ENCODE results near the gene FLOT1.

GRCh38 chr6:30748851-30749540, 6.5 kb upstream of the FLOT1 start:
- TF ChIP-seq ZNF133 (tag by site-specific recombination; IDR thresholded peaks at IDR 0.05) (no peak), YY1 (tag by site-specific recombination; IDR thresholded peaks at IDR 0.05) (no peak), BCL11B (tag by site-specific recombination; IDR thresholded peaks at IDR 0.05; ENCODE audit: low read depth) (no peak), ZNF658 (tag by site-specific recombination; IDR thresholded peaks at IDR 0.05) (no peak), ZBTB8A (tag by site-specific recombination; IDR thresholded peaks at IDR 0.05) (no peak), ZNF707 (tag by site-specific recombination; IDR thresholded peaks at IDR 0.05) (no peak), ZNF654 (tag by site-specific recombination; IDR thresholded peaks at IDR 0.05; ENCODE audit: low read depth) (no peak), ZEB2 (tag by site-specific recombination; IDR thresholded peaks at IDR 0.05) (no peak)
- TF ChIP-seq, protein P1, sequence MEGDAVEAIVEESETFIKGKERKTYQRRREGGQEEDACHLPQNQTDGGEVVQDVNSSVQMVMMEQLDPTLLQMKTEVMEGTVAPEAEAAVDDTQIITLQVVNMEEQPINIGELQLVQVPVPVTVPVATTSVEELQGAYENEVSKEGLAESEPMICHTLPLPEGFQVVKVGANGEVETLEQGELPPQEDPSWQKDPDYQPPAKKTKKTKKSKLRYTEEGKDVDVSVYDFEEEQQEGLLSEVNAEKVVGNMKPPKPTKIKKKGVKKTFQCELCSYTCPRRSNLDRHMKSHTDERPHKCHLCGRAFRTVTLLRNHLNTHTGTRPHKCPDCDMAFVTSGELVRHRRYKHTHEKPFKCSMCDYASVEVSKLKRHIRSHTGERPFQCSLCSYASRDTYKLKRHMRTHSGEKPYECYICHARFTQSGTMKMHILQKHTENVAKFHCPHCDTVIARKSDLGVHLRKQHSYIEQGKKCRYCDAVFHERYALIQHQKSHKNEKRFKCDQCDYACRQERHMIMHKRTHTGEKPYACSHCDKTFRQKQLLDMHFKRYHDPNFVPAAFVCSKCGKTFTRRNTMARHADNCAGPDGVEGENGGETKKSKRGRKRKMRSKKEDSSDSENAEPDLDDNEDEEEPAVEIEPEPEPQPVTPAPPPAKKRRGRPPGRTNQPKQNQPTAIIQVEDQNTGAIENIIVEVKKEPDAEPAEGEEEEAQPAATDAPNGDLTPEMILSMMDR (tag by site-specific recombination; IDR thresholded peaks at IDR 0.05): no peak
- TF ChIP-seq, protein P2, sequence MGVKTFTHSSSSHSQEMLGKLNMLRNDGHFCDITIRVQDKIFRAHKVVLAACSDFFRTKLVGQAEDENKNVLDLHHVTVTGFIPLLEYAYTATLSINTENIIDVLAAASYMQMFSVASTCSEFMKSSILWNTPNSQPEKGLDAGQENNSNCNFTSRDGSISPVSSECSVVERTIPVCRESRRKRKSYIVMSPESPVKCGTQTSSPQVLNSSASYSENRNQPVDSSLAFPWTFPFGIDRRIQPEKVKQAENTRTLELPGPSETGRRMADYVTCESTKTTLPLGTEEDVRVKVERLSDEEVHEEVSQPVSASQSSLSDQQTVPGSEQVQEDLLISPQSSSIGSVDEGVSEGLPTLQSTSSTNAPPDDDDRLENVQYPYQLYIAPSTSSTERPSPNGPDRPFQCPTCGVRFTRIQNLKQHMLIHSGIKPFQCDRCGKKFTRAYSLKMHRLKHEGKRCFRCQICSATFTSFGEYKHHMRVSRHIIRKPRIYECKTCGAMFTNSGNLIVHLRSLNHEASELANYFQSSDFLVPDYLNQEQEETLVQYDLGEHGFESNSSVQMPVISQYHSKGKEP (tag by site-specific recombination; IDR thresholded peaks at IDR 0.05): no peak
